HL-60 (cell line): ENCODE results near the gene CNTN5.

ENCODE experiments used
- DNase-seq, 2 experiments: peaks; one replicate each; pipeline ENCODE4 v3.0.0-alpha.2; 2010 to 2020; ENCODE audit warnings: low read depth in 1 of 2, low spot score in 1 of 2
- H3K27ac ChIP-seq: fragments of 250-450 bp; sonication (Bioruptor Pico); replicated peaks from 2 replicates; pipeline ENCODE4 v1.5.1; 2020; ENCODE audit warnings: mild to moderate bottlenecking, moderate library complexity
- H3K27me3 ChIP-seq: fragments of 250-450 bp; sonication (Bioruptor Pico); 2 replicates; pipeline ENCODE4 v1.5.1; 2021; ENCODE audit warnings: mild to moderate bottlenecking, moderate library complexity; ENCODE audit not compliant: insufficient read depth, poor library complexity, severe bottlenecking
- H3K4me3 ChIP-seq: replicated peaks from 2 replicates; pipeline ENCODE4 v1.5.1; 2011; ENCODE audit warnings: mild to moderate bottlenecking, control low read depth, low read length; ENCODE audit not compliant: insufficient read depth
- CTCF ChIP-seq: IDR thresholded peaks from one replicate; pipeline ENCODE4 v1.5.1; 2011; ENCODE audit warnings: low read length, control low read depth, inconsistent platforms; ENCODE audit not compliant: insufficient read depth
- GABPA ChIP-seq: IDR thresholded peaks from 2 replicates; pipeline ENCODE4 v1.6.1; 2012; ENCODE audit warnings: low read depth
- POLR2AphosphoS5 ChIP-seq: IDR thresholded peaks from 2 replicates; pipeline ENCODE4 v1.6.1; 2012; ENCODE audit warnings: low read depth
- REST ChIP-seq: IDR thresholded peaks from 2 replicates; pipeline ENCODE4 v1.6.1; 2012; ENCODE audit warnings: low read depth; ENCODE audit not compliant: insufficient replicate concordance
- SPI1 ChIP-seq: IDR thresholded peaks from 2 replicates; pipeline ENCODE4 v1.6.1; 2012; ENCODE audit warnings: low read depth, mild to moderate bottlenecking, borderline replicate concordance

The CNTN5 gene

GRCh38 chr11:100329352-100329751, 1308.6 kb downstream of the CNTN5 start:
- no peak overlapping the region for H3K4me3 ChIP-seq
- no peaks in the 10 kb centered on the region for H3K27me3 ChIP-seq
- no peak for DNase-seq
- no peak for TF ChIP-seq REST
- no peak for TF ChIP-seq SPI1
- no peak for TF ChIP-seq POLR2AphosphoS5
- TF ChIP-seq GABPA, result no peak
- no peak for TF ChIP-seq CTCF
- no peak overlapping the region for H3K27ac ChIP-seq

DNA sequence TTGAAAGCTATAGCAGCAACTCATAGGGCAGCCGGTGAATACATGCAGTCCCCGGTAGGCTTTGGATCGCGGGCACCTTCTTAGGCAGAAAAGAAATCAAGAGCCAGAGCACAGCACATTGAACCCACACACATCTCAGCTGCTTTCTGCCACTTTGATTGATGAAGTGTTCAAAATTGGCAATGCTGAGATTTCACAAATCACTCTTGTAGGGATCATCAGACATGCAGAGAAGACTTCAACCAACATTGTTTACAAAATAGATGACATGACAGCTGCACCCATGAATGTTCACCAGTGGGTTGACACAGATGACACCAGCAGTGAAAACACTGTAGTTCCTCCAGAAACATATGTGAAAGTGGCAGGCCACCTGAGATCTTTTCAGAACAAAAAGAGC, 1316.1 kb downstream of the CNTN5 start:
- no peak overlapping the region for H3K27ac ChIP-seq
- H3K27me3 ChIP-seq, result no peaks in the 10 kb centered on the region
- DNase-seq, result no peak
- no peak overlapping the region for H3K4me3 ChIP-seq
- TF ChIP-seq CTCF (no peak), POLR2AphosphoS5 (no peak), SPI1 (no peak), REST (no peak), GABPA (no peak)

DNA sequence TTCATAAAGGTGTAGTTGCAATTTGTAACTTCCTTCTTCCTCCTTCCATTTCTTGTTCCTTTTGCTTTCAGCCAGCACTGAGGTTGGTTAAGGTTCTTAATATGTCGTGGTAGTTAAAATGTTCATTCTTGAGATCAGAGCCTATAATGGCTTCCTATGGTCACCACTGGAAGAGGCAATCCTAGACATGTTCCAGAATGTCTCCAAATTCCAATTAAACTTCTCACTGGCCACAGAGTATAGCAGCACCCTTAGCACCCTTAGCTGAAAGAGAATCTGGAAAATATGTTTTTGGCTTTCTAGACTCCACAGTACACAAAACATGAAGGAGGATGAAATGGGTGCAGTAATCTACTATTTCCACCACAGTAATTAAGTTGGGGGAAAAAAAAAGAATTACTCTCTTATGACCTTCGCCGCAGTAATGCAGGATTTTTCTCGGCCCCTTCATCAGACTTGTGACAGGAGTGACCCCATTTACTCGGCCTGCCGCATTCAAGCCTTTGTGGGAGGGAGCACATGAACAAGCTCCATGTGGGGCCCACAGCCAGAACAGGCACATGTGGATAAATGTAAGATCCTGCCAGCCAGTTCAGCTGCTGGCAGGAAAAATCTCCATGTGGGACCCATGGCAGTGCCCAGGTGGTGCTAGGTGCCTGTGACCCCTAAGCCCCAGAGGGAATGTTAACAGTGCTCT, 1317.5 kb downstream of the CNTN5 start:
- TF ChIP-seq GABPA, result no peak
- TF ChIP-seq POLR2AphosphoS5, result no peak
- no peak for TF ChIP-seq REST
- TF ChIP-seq CTCF, result no peak
- H3K27me3 ChIP-seq, result no peaks in the 10 kb centered on the region
- no peak for DNase-seq
- no peak overlapping the region for H3K27ac ChIP-seq
- H3K4me3 ChIP-seq, result no peak overlapping the region
